Mesothelial cell of epicardium (in vitro differentiated cells): ENCODE results near the gene CHST4. TPM values are rescaled to one million over a fixed set of nuclear protein-coding genes. Genes with fewer than 3 reads are reported as not detected.

Experiments
- DNase-seq, 2 experiments: peaks; one replicate each; pipeline ENCODE4 v3.0.0; 2021; ENCODE audit warnings: low spot score in 2 of 2; ENCODE audit not compliant: unreplicated experiment in 2 of 2
- H3K27ac Mint-ChIP-seq: 2 replicates; pipeline ENCODE4 v1.8.0; 2021; ENCODE audit warnings: mixed read lengths
- H3K27me3 Mint-ChIP-seq: 2 replicates; pipeline ENCODE4 v1.8.0; 2021; ENCODE audit warnings: low read depth, mixed read lengths
- H3K36me3 Mint-ChIP-seq: 2 replicates; pipeline ENCODE4 v1.8.0; 2021; ENCODE audit warnings: mixed read lengths
- H3K4me1 Mint-ChIP-seq: 2 replicates; pipeline ENCODE4 v1.8.0; 2021; ENCODE audit warnings: mixed read lengths
- H3K4me3 Mint-ChIP-seq: 2 replicates; pipeline ENCODE4 v1.8.0; 2021; ENCODE audit warnings: mild to moderate bottlenecking, moderate library complexity, mixed read lengths
- H3K9me3 Mint-ChIP-seq: 2 replicates; pipeline ENCODE4 v1.8.0; 2021; ENCODE audit warnings: mixed read lengths
- CTCF ChIP-seq: fragments of 200-600 bp; sonication (generic); IDR thresholded peaks from one replicate; pipeline ENCODE4 v1.5.0; 2021; ENCODE audit warnings: antibody characterized with exemption; ENCODE audit not compliant: unreplicated experiment
- total RNA-seq: library from RNA; stranded (reverse); gene quantifications from 3 replicates; pipeline ENCODE4 v1.2.1, GENCODE V29; 2021

CHST4 gene
- total RNA-seq, 1 donor from 2014 or later = not detected

GRCh38 chr16:71537643-71538042 is 11.4 kb downstream of the CHST4 start:
- no peak overlapping the region for H3K27ac Mint-ChIP-seq
- TF ChIP-seq CTCF = peak; percentile 37
- peaks cover 29% of the 10 kb centered on the region for H3K27me3 Mint-ChIP-seq
- DNase-seq = no peak
- H3K4me1 Mint-ChIP-seq = no peaks in the 10 kb centered on the region
- no peaks in the 10 kb centered on the region for H3K9me3 Mint-ChIP-seq
- H3K36me3 Mint-ChIP-seq = no peaks in the 10 kb centered on the region
- H3K4me3 Mint-ChIP-seq = no peak overlapping the region

- TF ChIP-seq CTCF = peak; percentile 36
- Mint-ChIP-seq H3K27ac (no peak overlapping the region), H3K27me3 (peaks cover 32% of the 10 kb centered on the region), H3K4me3 (no peak overlapping the region), H3K9me3 (no peaks in the 10 kb centered on the region), H3K36me3 (no peaks in the 10 kb centered on the region), H3K4me1 (no peaks in the 10 kb centered on the region)
- no peak for DNase-seq
These were observed 16.2 kb downstream of the CHST4 start for GRCh38 chr16:71542377-71542776.

- no peak for TF ChIP-seq CTCF
- no peaks in the 10 kb centered on the region for H3K36me3 Mint-ChIP-seq
These were observed 20.9 kb downstream of the CHST4 start for GRCh38 chr16:71547168-71547567.

DNA sequence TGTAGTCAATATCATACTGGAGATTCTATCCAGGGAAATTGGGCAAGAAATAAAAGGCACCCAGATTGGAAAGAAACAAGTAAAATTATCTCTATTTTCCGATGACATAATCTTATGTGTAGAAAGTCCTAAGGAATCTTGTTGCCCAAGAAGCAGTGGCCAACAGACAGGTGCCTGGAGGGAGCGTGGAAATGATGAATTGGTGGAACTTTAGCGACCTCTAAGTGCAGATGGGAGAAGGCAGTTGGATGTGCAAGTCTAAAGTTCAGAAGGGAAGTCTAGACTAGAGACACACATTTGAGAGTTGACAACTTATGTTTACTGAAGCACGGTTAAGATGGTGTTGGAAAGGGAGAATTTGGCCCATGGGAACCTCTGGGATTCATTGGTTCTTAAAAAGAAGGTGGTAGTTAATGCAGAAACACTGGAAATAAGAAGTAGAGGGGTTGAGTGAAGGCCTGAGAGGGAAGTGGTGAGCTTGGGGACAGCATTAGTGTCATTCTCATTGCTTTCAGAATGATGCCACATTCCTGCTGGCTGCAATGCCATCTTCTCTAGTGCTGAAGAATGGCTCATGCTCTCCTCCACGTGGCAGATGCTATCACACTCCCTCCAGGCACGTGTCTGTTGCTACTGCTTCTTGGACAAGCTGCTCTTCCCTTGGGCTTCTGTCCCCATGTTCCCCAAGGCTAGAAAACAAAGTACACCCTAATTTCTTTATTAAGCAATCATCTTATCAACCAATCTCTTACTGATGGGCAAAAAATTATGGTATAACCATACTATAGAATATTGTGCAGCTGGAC is 26.7 kb downstream of the CHST4 start:
- TF ChIP-seq CTCF = no peak
- no peaks in the 10 kb centered on the region for H3K36me3 Mint-ChIP-seq
- H3K27ac Mint-ChIP-seq = no peak overlapping the region
- no peak for DNase-seq
- no peak overlapping the region for H3K4me3 Mint-ChIP-seq
- H3K27me3 Mint-ChIP-seq = peaks cover 44% of the 10 kb centered on the region
- H3K4me1 Mint-ChIP-seq = no peaks in the 10 kb centered on the region
- no peaks in the 10 kb centered on the region for H3K9me3 Mint-ChIP-seq

More at GRCh38 chr16:71547168-71547567, 20.9 kb downstream of the CHST4 start:
- Mint-ChIP-seq H3K9me3 (no peaks in the 10 kb centered on the region), H3K4me3 (no peak overlapping the region), H3K27me3 (peaks cover 34% of the 10 kb centered on the region), H3K4me1 (no peaks in the 10 kb centered on the region), H3K27ac (no peak overlapping the region)
- no peak for DNase-seq

DNA sequence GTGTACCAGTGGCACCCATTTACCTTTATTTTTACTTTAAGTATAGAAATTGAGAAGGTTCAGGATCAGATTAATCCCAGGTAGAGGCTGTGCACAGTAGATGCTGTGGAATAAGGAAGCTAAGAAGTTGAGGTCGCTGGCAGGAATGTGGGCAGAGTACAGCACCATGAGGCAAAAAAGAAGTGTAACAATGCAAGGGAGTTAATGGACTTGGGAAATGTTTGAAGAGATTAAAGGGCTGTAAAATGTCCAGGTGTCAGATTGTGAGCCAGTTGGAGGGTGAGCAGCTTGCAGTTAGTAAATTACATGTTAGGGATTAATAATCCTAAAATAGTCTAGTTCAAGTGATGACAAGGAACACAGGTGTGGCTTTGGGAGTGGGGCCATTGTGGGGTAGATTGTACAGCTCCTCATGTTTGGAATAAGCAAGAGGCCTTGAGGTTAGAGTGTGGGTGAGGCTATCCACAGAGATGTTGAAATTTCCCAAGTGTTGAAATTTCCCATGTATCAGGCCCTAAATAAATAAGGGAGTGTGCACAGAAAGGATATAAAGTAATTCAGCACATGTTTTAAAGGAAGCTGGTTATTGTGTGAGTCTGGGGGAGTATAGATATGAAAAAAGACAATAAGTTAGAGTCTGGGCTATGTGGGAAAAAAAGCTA is 29.1 kb downstream of the CHST4 start:
- Mint-ChIP-seq H3K27me3 (peaks cover 46% of the 10 kb centered on the region), H3K9me3 (no peaks in the 10 kb centered on the region), H3K27ac (no peak overlapping the region), H3K4me3 (no peak overlapping the region), H3K36me3 (no peaks in the 10 kb centered on the region), H3K4me1 (no peaks in the 10 kb centered on the region)
- no peak for DNase-seq
- TF ChIP-seq CTCF = no peak
